ENCODE measurements around the gene VPS16.

VPS16 gene

GRCh38 chr20:2909953-2910352 is 69.4 kb downstream of the VPS16 start:
- DNase-seq: no peak

GRCh38 chr20:2911200-2911599 is 70.7 kb downstream of the VPS16 start:
- DNase-seq: no peak

DNA sequence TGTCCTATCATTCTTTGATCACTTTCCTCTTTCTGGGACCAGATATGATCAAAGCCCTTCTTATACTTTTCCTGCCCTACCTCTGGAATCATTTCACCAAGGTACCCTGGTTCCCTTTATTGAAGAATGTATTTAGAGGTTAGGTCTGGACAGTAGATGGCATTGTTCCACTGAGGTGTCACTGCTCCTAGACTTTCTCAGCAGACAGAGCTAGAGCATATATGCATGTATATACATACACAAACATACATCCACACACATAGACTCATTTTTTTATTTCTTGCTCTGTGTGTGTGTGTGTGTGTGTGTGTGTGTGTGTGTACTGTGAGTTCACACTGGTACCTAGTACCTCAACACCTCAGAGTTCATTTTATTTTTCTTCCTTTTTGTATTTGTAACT is 73.6 kb downstream of the VPS16 start:
- peak; percentile 36 for DNase-seq
